Activated gamma-delta T cell (primary cell): ENCODE measurements around the gene SMYD4.
"Not testable (repeated sequence)": the region's sequence is repeated elsewhere in the genome, so short reads cannot be mapped to it uniquely, and the experiment has no call there.

ENCODE experiments used
- DNase-seq: peaks from one replicate; lab custom pipeline; 2025; lab: John Stamatoyannopoulos, UW

Gene SMYD4

DNA sequence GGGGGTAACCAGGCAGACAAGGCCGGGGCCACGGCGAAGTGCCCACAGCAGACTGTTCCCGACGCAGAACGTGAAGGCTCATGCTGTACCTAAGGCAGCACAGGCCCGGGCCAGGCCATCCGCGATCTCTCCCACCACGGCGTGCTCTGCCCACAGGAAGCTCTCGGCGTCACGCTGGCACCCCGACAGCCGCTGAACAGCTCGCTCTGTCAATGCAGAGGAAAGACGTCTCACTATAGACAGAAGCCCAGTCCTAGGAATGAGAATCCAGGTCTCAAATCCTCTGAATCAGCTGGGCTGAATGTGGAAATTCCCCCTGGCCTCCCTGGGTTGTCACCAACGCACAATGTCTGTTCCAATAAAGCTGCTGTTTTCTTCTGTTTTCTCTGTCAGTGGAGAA lies 46.4 kb downstream of the SMYD4 start:
- DNase-seq, result no peak

GRCh38 chr17:1782171-1782567 lies 47.5 kb downstream of the SMYD4 start:
- DNase-seq, result no peak

DNA sequence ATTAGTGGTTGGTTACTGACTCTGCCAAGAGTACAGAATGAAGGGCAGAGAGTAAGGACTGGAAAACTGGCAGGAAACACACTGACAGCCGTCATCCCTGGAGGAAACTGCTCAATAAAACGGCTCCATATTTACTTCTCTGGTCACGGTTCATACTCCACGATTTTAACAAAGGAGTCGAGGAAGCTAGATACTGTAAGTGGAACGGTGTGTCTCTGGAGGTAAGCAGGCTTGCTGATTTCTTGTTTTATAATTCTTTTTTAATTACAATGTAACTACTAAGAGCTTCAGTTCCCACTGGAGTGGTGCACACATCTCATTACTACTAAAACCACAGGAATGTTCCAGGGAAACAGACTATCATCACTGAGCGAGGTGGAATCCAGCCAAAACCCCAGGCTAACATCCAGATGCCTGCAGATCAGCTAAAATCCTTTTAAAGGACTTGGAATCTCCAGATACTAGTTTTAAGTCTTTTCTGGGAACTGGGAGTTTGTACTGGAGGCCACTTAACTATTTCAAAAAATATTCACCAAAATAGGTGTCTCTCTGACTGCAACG lies 50.1 kb downstream of the SMYD4 start:
- no peak for DNase-seq

GRCh38 chr17:1776857-1777256 lies 52.8 kb downstream of the SMYD4 start:
- DNase-seq, result no peak

DNA sequence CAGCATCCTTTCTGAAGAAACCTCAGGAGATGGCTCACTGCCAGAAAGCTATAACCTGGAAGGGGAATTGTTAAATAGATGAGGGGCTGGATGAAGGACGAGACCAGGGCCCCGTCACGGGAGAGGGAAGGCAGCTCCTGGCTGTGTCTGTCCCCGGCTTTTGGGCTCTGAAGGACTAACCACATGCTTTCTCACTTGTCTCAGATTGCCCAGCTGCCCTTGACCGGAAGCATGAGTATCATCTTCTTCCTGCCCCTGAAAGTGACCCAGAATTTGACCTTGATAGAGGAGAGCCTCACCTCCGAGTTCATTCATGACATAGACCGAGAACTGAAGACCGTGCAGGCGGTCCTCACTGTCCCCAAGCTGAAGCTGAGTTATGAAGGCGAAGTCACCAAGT lies 53.4 kb downstream of the SMYD4 start:
- DNase-seq, result no peak

DNA sequence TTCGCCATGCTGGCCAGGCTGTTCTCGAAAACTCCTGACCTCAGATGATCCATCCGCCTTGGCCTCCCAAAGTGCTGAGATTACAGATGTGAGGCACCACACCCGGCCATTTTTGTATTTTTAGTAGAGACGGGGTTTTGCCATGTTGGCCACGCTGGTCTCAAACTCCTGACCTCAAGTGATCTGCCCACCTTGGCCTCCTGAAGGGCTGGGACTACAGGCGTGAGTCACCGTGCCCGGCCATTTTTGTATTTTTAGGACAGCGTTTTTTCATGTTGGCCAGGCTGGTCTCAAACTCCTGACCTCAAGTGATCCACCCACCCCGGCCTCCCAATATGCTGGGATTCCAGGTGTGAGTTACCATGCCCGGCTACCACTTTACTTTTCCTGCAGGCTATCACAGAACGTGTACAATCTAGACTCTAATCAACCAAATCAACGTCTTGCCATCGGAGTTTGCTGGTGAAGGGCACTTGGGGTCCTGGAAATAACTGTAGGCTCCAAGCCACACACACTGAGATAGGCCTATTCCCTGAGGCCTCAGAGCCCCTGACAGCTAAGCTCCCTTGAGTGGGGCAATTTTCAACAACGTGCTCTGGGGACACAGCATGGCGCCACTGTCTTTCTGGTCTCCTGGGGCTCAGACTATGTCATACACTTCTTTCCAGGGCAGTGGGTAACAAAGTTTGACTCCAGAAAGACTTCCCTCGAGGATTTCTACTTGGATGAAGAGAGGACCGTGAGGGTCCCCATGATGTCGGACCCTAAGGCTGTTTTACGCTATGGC lies 55.1 kb downstream of the SMYD4 start:
- DNase-seq, result no peak

- no peak for DNase-seq
Measured at GRCh38 chr17:1773696-1774181, 56.0 kb downstream of the SMYD4 start.

GRCh38 chr17:1773000-1773695 lies 56.6 kb downstream of the SMYD4 start:
- DNase-seq, result not testable (repeated sequence)

DNA sequence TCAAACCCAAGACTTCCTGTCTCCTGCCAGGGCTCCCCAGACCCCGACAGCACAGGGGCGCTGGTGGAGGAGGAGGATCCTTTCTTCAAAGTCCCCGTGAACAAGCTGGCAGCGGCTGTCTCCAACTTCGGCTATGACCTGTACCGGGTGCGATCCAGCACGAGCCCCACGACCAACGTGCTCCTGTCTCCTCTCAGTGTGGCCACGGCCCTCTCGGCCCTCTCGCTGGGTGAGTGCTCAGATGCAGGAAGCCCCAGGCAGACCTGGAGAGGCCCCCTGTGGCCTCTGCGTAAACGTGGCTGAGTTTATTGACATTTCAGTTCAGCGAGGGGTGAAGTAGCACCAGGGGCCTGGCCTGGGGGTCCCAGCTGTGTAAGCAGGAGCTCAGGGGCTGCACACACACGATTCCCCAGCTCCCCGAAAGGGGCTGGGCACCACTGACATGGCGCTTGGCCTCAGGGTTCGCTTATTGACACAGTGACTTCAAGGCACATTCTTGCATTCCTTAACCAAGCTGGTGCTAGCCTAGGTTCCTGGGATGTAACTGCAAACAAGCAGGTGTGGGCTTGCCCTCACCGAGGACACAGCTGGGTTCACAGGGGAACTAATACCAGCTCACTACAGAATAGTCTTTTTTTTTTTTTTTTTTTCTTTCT lies 59.8 kb downstream of the SMYD4 start:
- no peak for DNase-seq

DNA sequence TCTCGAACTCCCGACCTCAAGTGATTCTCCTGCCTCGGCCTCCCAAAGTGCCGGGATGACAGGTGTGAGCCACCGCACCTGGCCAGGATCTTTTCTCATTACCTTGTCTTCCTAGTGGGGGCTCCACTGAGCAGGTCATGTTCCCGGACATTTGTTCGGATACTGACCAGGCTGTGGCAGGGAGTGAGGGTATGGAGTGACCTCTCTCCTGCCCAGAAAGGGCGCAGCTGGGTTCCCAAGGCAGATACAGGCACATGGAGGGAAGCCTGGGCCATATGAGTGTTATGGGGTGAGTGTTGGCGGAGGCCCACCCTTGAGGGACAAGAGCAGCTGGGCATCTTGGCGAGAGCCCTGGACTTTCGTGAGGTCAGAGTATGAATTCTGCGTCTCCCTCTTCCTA lies 62.3 kb downstream of the SMYD4 start:
- no peak for DNase-seq

GRCh38 chr17:1766382-1767135 lies 63.1 kb downstream of the SMYD4 start:
- no peak for DNase-seq

DNA sequence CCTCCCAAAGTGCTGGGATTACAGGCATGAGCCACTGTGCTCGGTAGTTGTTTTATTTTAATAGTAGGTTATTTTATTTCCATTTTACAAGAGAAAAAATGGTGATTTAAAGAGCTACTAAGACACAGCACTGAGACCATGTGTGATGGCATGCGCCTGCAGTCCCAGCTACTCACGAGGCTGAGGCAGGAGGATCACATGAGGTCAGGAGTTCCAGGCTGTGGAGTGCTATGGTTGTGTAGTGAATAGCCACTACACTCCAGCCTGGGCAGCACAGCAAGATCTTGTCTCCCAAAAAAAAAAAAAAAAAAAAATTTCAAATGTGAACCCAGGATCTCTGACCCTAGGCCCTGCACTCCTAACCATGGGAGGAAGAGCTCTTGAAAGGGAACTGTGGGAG lies 64.1 kb downstream of the SMYD4 start:
- DNase-seq, result no peak

DNA sequence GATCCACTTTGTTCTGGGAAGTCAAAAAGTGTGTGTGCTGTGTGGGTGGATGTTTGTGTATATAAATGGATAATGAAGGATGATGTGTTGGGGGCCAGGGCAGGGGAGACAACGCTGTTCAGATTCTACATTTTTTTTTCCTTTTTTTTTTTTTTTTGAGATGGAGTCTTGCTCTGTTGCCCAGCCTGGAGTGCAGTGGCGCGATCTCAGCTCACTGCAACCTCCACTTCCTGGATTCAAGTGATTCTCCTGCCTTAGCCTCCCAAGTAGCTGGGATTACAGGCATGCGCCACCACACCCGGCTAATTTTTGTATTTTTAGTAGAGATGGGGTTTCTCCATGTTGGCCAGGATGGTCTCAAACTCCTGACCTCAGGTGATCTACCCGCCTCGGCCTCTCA lies 65.0 kb downstream of the SMYD4 start:
- DNase-seq, result not testable (repeated sequence)

- DNase-seq, result no peak
Measured at GRCh38 chr17:1764284-1764683, 65.4 kb downstream of the SMYD4 start.

DNA sequence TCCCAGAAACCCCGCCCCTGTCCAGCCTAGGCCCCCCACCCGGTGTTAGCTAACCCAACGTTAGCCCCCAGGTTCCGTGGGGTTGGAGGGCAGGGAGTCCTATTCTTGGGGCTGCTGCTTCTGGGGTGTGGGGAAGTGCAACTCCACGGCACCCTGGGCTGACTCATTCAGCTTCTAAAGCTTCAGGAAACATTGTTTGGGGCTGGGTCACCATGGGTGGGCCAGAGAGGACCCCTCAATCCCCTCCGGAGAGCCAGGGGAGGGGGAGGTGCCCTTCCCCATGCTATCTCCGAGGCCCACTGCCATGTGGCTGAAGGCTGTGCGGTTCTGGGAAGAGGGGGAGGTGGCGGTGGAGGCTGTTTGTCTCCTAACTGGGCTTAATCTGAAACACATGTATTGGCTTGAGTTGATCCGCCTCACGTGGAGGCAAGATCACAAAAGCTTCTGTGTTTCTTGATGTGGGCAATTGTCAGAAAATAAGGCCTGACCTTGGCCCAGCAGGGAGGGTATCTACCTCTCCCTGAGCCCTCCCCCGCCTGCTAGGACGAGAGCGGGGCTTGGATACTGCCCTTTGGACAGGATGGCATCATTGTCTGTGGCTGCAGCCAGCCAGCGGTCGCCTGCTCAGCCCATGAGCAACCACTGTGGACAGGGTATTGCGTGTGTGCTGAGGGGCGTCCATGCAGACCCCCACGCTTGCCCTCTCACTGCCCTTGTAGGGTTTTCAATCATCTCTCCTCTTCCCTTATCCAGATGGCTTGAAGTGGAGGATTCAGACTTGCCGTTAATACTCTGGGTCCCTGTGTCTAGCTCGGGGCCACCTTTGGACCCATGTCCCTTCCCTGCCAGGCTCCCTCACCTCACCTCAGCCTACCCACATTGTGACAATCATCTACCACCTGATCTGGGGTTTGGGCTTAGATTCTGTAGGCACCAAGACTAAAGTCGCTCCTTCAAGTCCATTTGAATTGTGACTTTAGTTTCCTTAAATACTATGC lies 66.5 kb downstream of the SMYD4 start:
- DNase-seq, result no peak

GRCh38 chr17:1762233-1762900 lies 67.3 kb downstream of the SMYD4 start:
- no peak for DNase-seq

GRCh38 chr17:1759529-1759928 lies 70.2 kb downstream of the SMYD4 start:
- no peak for DNase-seq

GRCh38 chr17:1758807-1759206 lies 70.9 kb downstream of the SMYD4 start:
- DNase-seq, result no peak

GRCh38 chr17:1755827-1756262 lies 73.9 kb downstream of the SMYD4 start:
- no peak for DNase-seq
